ENCODE results near the gene ANKRD11. TPM values are rescaled to one million over a fixed set of nuclear protein-coding genes. Genes with fewer than 3 reads are reported as not detected.

Gene ANKRD11
- total RNA-seq, 1 donor from 2014 or later = 165 TPM

- no peak for TF ChIP-seq CTCF (IDR thresholded peaks at IDR 0.05; ENCODE audit: unreplicated experiment)
- Mint-ChIP-seq H3K27me3 (ENCODE audit: unreplicated experiment) (peaks cover 1% of the 10 kb centered on the region), H3K9me3 (ENCODE audit: unreplicated experiment) (no peaks in the 10 kb centered on the region), H3K27ac (ENCODE audit: unreplicated experiment) (no peak overlapping the region), H3K4me3 (ENCODE audit: unreplicated experiment) (no peak overlapping the region), H3K36me3 (ENCODE audit: low read depth, unreplicated experiment) (no peaks in the 10 kb centered on the region), H3K4me1 (ENCODE audit: unreplicated experiment) (peaks cover 56% of the 10 kb centered on the region)
- no peak for DNase-seq (ENCODE audit: low spot score)
Observed at GRCh38 chr16:89482150-89482816, 8.1 kb downstream of the ANKRD11 start.

GRCh38 chr16:89481356-89481955 is 8.9 kb downstream of the ANKRD11 start:
- Mint-ChIP-seq H3K36me3 (ENCODE audit: low read depth, unreplicated experiment) (no peaks in the 10 kb centered on the region), H3K27ac (ENCODE audit: unreplicated experiment) (peak overlapping the region; percentile 22), H3K4me3 (ENCODE audit: unreplicated experiment) (no peak overlapping the region), H3K9me3 (ENCODE audit: unreplicated experiment) (no peaks in the 10 kb centered on the region), H3K4me1 (ENCODE audit: unreplicated experiment) (peaks cover 55% of the 10 kb centered on the region), H3K27me3 (ENCODE audit: unreplicated experiment) (peaks cover 1% of the 10 kb centered on the region)
- no peak for DNase-seq (ENCODE audit: low spot score)
- TF ChIP-seq CTCF (IDR thresholded peaks at IDR 0.05; ENCODE audit: unreplicated experiment) = no peak

- no peaks in the 10 kb centered on the region for H3K36me3 Mint-ChIP-seq (ENCODE audit: low read depth, unreplicated experiment)
- peaks cover 47% of the 10 kb centered on the region for H3K4me1 Mint-ChIP-seq (ENCODE audit: unreplicated experiment)
- no peak for TF ChIP-seq CTCF (IDR thresholded peaks at IDR 0.05; ENCODE audit: unreplicated experiment)
- DNase-seq (ENCODE audit: low spot score) = no peak
- peak overlapping the region; percentile 41 for H3K27ac Mint-ChIP-seq (ENCODE audit: unreplicated experiment)
- peaks cover 2% of the 10 kb centered on the region for H3K27me3 Mint-ChIP-seq (ENCODE audit: unreplicated experiment)
- no peaks in the 10 kb centered on the region for H3K9me3 Mint-ChIP-seq (ENCODE audit: unreplicated experiment)
- no peak overlapping the region for H3K4me3 Mint-ChIP-seq (ENCODE audit: unreplicated experiment)
Observed at GRCh38 chr16:89478576-89479221, 11.7 kb downstream of the ANKRD11 start.

- no peaks in the 10 kb centered on the region for H3K9me3 Mint-ChIP-seq (ENCODE audit: unreplicated experiment)
- TF ChIP-seq CTCF (IDR thresholded peaks at IDR 0.05; ENCODE audit: unreplicated experiment) = no peak
- no peak for DNase-seq (ENCODE audit: low spot score)
- H3K4me1 Mint-ChIP-seq (ENCODE audit: unreplicated experiment) = peaks cover 49% of the 10 kb centered on the region
- H3K27ac Mint-ChIP-seq (ENCODE audit: unreplicated experiment) = peak overlapping the region; percentile 13
- peaks cover 2% of the 10 kb centered on the region for H3K27me3 Mint-ChIP-seq (ENCODE audit: unreplicated experiment)
- peaks cover 2% of the 10 kb centered on the region for H3K36me3 Mint-ChIP-seq (ENCODE audit: low read depth, unreplicated experiment)
- no peak overlapping the region for H3K4me3 Mint-ChIP-seq (ENCODE audit: unreplicated experiment)
Observed at GRCh38 chr16:89476811-89477261, 13.5 kb downstream of the ANKRD11 start.

- no peak for DNase-seq (ENCODE audit: low spot score)
- Mint-ChIP-seq H3K9me3 (ENCODE audit: unreplicated experiment) (no peaks in the 10 kb centered on the region), H3K4me1 (ENCODE audit: unreplicated experiment) (peaks cover 50% of the 10 kb centered on the region), H3K36me3 (ENCODE audit: low read depth, unreplicated experiment) (peaks cover 4% of the 10 kb centered on the region), H3K4me3 (ENCODE audit: unreplicated experiment) (no peak overlapping the region), H3K27ac (ENCODE audit: unreplicated experiment) (peak overlapping the region; percentile 13), H3K27me3 (ENCODE audit: unreplicated experiment) (peaks cover 2% of the 10 kb centered on the region)
- no peak for TF ChIP-seq CTCF (IDR thresholded peaks at IDR 0.05; ENCODE audit: unreplicated experiment)
Observed at GRCh38 chr16:89476379-89476778, 14.0 kb downstream of the ANKRD11 start.
